H7 (cell line): ENCODE results near the gene HS1BP3. TPM values are rescaled to one million over a fixed set of nuclear protein-coding genes. Genes with fewer than 3 reads are reported as not detected.

Source experiments
- DNase-seq: peaks from one replicate; pipeline ENCODE4 v3.0.0; 2012
- H3K27me3 ChIP-seq: 2 replicates; pipeline ENCODE4 v1.6.0; 2011; ENCODE audit warnings: mild to moderate bottlenecking, low read length; ENCODE audit not compliant: control insufficient read depth, insufficient read depth
- H3K36me3 ChIP-seq: replicated peaks from 2 replicates; pipeline ENCODE4 v1.5.1; 2011; ENCODE audit warnings: low read length; ENCODE audit not compliant: control insufficient read depth, insufficient read depth
- H3K4me3 ChIP-seq: 2 replicates; pipeline ENCODE4 v1.5.1; 2011; ENCODE audit warnings: low read depth, mild to moderate bottlenecking, control low read depth, low read length, moderate library complexity; ENCODE audit not compliant: insufficient read depth
- total RNA-seq: library from RNA; depleted of rRNA; stranded (reverse); fragments of >200 nt; shearing (Covaris generic); gene quantifications from 2 replicates; pipeline ENCODE4 v1.2.3, GENCODE V29; 2014

The HS1BP3 gene
- total RNA-seq, 1 experiment from 2014 or later = 30.2 TPM

DNA sequence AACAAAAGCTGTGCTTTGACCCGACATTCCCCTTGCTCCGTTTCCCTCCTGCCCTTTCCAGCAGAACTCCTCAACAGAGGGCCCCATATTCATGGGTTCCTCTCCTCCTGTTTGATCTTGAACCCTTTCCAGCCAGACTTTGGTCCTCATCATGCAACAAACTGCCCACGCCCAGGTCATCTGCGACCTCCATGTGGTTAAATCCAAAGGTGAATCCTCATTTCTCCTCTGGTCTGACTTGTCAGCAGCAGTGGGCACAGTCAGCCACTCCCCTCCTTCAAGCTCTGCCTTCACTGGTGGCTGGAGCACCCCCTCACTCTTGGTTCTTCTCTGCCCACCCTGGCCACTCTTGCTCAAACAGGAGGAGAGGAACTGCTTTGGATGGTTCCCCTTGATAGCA is 2.7 kb downstream of the HS1BP3 start:
- Histone ChIP-seq H3K36me3 (no peaks in the 10 kb centered on the region), H3K27me3 (peaks cover 3% of the 10 kb centered on the region), H3K4me3 (no peak overlapping the region)
- DNase-seq = no peak

- H3K4me3 ChIP-seq = no peak overlapping the region
- DNase-seq = no peak
- peaks cover 3% of the 10 kb centered on the region for H3K27me3 ChIP-seq
- no peaks in the 10 kb centered on the region for H3K36me3 ChIP-seq
Measured at GRCh38 chr2:20647738-20648137, 3.2 kb downstream of the HS1BP3 start.

- Histone ChIP-seq H3K36me3 (no peaks in the 10 kb centered on the region), H3K4me3 (no peak overlapping the region), H3K27me3 (peaks cover 3% of the 10 kb centered on the region)
- DNase-seq = no peak
Measured at GRCh38 chr2:20647211-20647610, 3.7 kb downstream of the HS1BP3 start.

DNA sequence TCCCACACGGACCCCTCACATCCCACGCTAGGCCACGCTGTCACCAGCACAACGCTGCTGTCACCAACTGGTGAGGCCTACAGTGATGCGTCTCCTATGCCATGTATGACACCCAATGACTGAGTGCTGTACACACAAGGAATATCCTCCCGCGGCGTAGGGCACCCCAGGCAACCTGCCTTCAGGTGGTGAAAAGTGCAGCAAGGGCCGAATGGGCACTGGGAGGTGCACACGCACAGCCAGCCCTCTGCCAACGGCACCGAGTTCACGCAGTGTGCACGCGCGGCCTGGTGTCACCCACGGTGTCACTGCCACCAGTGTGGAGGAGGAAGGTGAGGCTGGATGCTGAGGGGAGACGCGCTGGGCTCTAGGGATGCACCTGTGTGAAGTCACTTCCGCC is 4.5 kb downstream of the HS1BP3 start:
- DNase-seq = no peak
- no peaks in the 10 kb centered on the region for H3K36me3 ChIP-seq
- H3K4me3 ChIP-seq = no peak overlapping the region
- H3K27me3 ChIP-seq = peaks cover 3% of the 10 kb centered on the region

GRCh38 chr2:20645761-20646160 is 5.1 kb downstream of the HS1BP3 start:
- no peaks in the 10 kb centered on the region for H3K36me3 ChIP-seq
- peaks cover 3% of the 10 kb centered on the region for H3K27me3 ChIP-seq
- DNase-seq = no peak
- H3K4me3 ChIP-seq = no peak overlapping the region

- Histone ChIP-seq H3K27me3 (no peaks in the 10 kb centered on the region), H3K36me3 (no peaks in the 10 kb centered on the region), H3K4me3 (no peak overlapping the region)
- DNase-seq = no peak
Measured at GRCh38 chr2:20645301-20645701, 5.6 kb downstream of the HS1BP3 start.

GRCh38 chr2:20643826-20644225 is 7.1 kb downstream of the HS1BP3 start:
- no peaks in the 10 kb centered on the region; the same call in 1 of the 2 replicates for H3K36me3 ChIP-seq

DNA sequence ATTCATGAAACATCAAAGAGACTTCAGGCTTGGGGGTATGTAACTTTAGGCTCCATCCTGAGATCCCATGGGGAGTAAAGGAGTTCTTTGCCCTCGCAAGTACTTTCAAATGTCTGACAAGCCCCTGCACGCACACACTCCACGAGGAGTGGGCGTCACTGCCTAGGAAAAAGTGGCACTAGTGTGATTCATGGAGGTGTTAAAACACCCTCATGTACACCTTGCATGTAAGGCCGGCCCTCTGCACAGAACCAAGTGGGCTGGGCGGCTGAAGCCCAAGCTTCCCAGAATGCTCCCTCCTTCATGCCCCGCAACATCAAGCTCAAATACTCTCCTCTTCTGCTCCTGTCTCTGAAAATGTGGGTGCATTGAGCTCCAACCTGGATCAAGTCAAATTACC is 7.8 kb downstream of the HS1BP3 start:
- H3K36me3 ChIP-seq = no peaks in the 10 kb centered on the region; the same call in 1 of the 2 replicates
- no peaks in the 10 kb centered on the region for H3K27me3 ChIP-seq
- DNase-seq = no peak
- H3K4me3 ChIP-seq = no peak overlapping the region

More at GRCh38 chr2:20643826-20644225, 7.1 kb downstream of the HS1BP3 start:
- Histone ChIP-seq H3K27me3 (no peaks in the 10 kb centered on the region), H3K4me3 (no peak overlapping the region)
- DNase-seq = no peak

- DNase-seq = peak; percentile 98
- H3K36me3 ChIP-seq = no peaks in the 10 kb centered on the region; the same call in 1 of the 2 replicates
- H3K4me3 ChIP-seq = no peak overlapping the region
- no peaks in the 10 kb centered on the region for H3K27me3 ChIP-seq
Measured at GRCh38 chr2:20642055-20642971, 8.6 kb downstream of the HS1BP3 start.

GRCh38 chr2:20641123-20641985 is 9.5 kb downstream of the HS1BP3 start:
- H3K4me3 ChIP-seq = no peak overlapping the region
- no peak for DNase-seq
- no peaks in the 10 kb centered on the region for H3K27me3 ChIP-seq
- H3K36me3 ChIP-seq = no peaks in the 10 kb centered on the region; the same call in 1 of the 2 replicates

- no peak for DNase-seq
Measured at GRCh38 chr2:20640411-20641122, 10.3 kb downstream of the HS1BP3 start.

GRCh38 chr2:20638646-20639430 is 12.1 kb downstream of the HS1BP3 start:
- no peaks in the 10 kb centered on the region for H3K27me3 ChIP-seq
- H3K36me3 ChIP-seq = no peaks in the 10 kb centered on the region; the same call in 1 of the 2 replicates
- DNase-seq = no peak
- no peak overlapping the region for H3K4me3 ChIP-seq

More at GRCh38 chr2:20640411-20641122, 10.3 kb downstream of the HS1BP3 start:
- Histone ChIP-seq H3K4me3 (no peak overlapping the region), H3K27me3 (no peaks in the 10 kb centered on the region), H3K36me3 (no peaks in the 10 kb centered on the region; the same call in 1 of the 2 replicates)

- Histone ChIP-seq H3K4me3 (no peak overlapping the region), H3K36me3 (no peaks in the 10 kb centered on the region; the same call in 1 of the 2 replicates), H3K27me3 (no peaks in the 10 kb centered on the region)
- DNase-seq = no peak
Measured at GRCh38 chr2:20638014-20638413, 12.9 kb downstream of the HS1BP3 start.
